H1 (cell line): ENCODE results near the gene C19orf73. TPM values are rescaled to one million over a fixed set of nuclear protein-coding genes. Genes with fewer than 3 reads are reported as not detected.

Experiments used
- CTCF ChIA-PET: fragments of 300-600 bp; sonication (Branson Sonifier 250); formaldehyde crosslinking; loops from one replicate; lab custom pipeline; 2021; ENCODE audit not compliant: partially characterized antibody; lab: Charles Lee
- POLR2A ChIA-PET: fragments of 300-600 bp; sonication (Branson Sonifier 250); formaldehyde crosslinking; loops from one replicate; lab custom pipeline; 2021; ENCODE audit warnings: inconsistent platforms; ENCODE audit not compliant: partially characterized antibody; lab: Charles Lee
- DNase-seq, 2 experiments: peaks; one replicate each; pipeline versions ENCODE4 v3.0.0 to v3.0.0-alpha.2; 2010 to 2022; ENCODE audit warnings: low spot score in 2 of 2, low read depth in 1 of 2, mixed read lengths in 1 of 2
- FAIRE-seq: peaks from 2 replicates; lab custom pipeline; 2011; peaks lifted over from hg19 to GRCh38; lab: Jason Lieb, UNC
- H2AFZ ChIP-seq: 2 replicates; pipeline ENCODE4 v1.8.1; 2012; ENCODE audit warnings: low read length, inconsistent platforms
- H2AK5ac ChIP-seq: 2 replicates; pipeline ENCODE4 v1.6.1; 2013; ENCODE audit warnings: low read depth, low read length
- H2BK120ac ChIP-seq: replicated peaks from 2 replicates; pipeline ENCODE3; 2013; ENCODE audit warnings: low read depth, low read length, inconsistent platforms
- H2BK12ac ChIP-seq: 2 replicates; pipeline ENCODE4 v1.6.1; 2013; ENCODE audit warnings: low read depth, low read length
- H2BK15ac ChIP-seq: 2 replicates; pipeline ENCODE4 v1.6.1; 2013; ENCODE audit warnings: low read length
- H2BK20ac ChIP-seq: 2 replicates; pipeline ENCODE4 v1.6.1; 2013; ENCODE audit warnings: low read length
- H2BK5ac ChIP-seq: 2 replicates; pipeline ENCODE4 v1.6.1; 2013; ENCODE audit warnings: low read depth, low read length
- H3K14ac ChIP-seq: 2 replicates; pipeline ENCODE4 v1.6.1; 2013; ENCODE audit warnings: inconsistent platforms; ENCODE audit not compliant: insufficient read length
- H3K18ac ChIP-seq: 2 replicates; pipeline ENCODE4 v1.6.1; 2013; ENCODE audit warnings: low read length; ENCODE audit errors: extremely low read depth
- H3K23ac ChIP-seq: 2 replicates; pipeline ENCODE4 v1.6.1; 2013; ENCODE audit warnings: inconsistent platforms; ENCODE audit not compliant: insufficient read length
- H3K23me2 ChIP-seq: 2 replicates; pipeline ENCODE4 v1.6.1; 2013; ENCODE audit warnings: low read depth, low read length
- H3K27ac ChIP-seq: 2 replicates; pipeline ENCODE4 v1.6.1; 2011; ENCODE audit warnings: low read depth, low read length, inconsistent platforms
- H3K27me3 ChIP-seq, 4 experiments: replicated peaks in 1 of 4; 1 replicate in 1 of 4; 2 replicates in 3 of 4; pipeline versions ENCODE4 v1.6.1 to v1.8.1; 2011 to 2013; ENCODE audit warnings: low read length in 3 of 4, mild to moderate bottlenecking in 3 of 4, inconsistent platforms in 2 of 4, mixed read lengths in 2 of 4, moderate library complexity in 1 of 4; ENCODE audit not compliant: control insufficient read depth in 3 of 4, insufficient read depth in 3 of 4; ENCODE audit errors: extremely low read depth in 1 of 4
- H3K36me3 ChIP-seq, 4 experiments: 2 replicates each; pipeline versions ENCODE4 v1.6.1 to v1.8.1; 2011 to 2013; ENCODE audit warnings: mild to moderate bottlenecking in 4 of 4, low read length in 3 of 4, moderate library complexity in 2 of 4, control low read depth in 1 of 4, inconsistent platforms in 1 of 4; ENCODE audit not compliant: insufficient read depth in 4 of 4, control insufficient read depth in 2 of 4
- H3K4ac ChIP-seq: replicated peaks from 2 replicates; pipeline ENCODE3; 2013; ENCODE audit warnings: low read length, low read depth, mixed read lengths, inconsistent platforms; ENCODE audit not compliant: insufficient read length
- H3K4me1 ChIP-seq, 4 experiments: replicated peaks in 1 of 4; 1 replicate in 1 of 4; 2 replicates in 3 of 4; pipeline versions ENCODE4 v1.6.1 to v1.8.1; 2011 to 2013; ENCODE audit warnings: low read length in 3 of 4, inconsistent platforms in 2 of 4, mixed read lengths in 1 of 4; ENCODE audit not compliant: insufficient read depth in 4 of 4, control insufficient read depth in 3 of 4
- H3K4me2 ChIP-seq, 2 experiments: 2 replicates each; pipeline versions ENCODE4 v1.6.1 to v1.8.1; 2011 to 2013; ENCODE audit warnings: low read depth in 2 of 2, low read length in 2 of 2, control low read depth in 1 of 2, inconsistent platforms in 1 of 2, mild to moderate bottlenecking in 1 of 2; ENCODE audit not compliant: insufficient read depth in 1 of 2
- H3K4me3 ChIP-seq, 4 experiments: fragments of 200-600, 300-600 bp in 1 of 4; sonication (generic), shearing (Covaris generic), sonication (Bioruptor Twin) in 1 of 4; 2 replicates each; pipeline versions ENCODE4 v1.5.1 to v1.8.1; 2011 to 2016; ENCODE audit warnings: low read length in 4 of 4, low read depth in 3 of 4, control low read depth in 2 of 4, inconsistent platforms in 2 of 4, mild to moderate bottlenecking in 2 of 4, mixed read lengths in 1 of 4, moderate library complexity in 1 of 4; ENCODE audit not compliant: insufficient read depth in 2 of 4; ENCODE audit errors: extremely low read depth in 1 of 4
- H3K56ac ChIP-seq: replicated peaks from 2 replicates; pipeline ENCODE3; 2013; ENCODE audit warnings: low read depth, mild to moderate bottlenecking, mixed read lengths, low read length, inconsistent platforms; ENCODE audit not compliant: insufficient read length
- H3K79me1 ChIP-seq: 2 replicates; pipeline ENCODE4 v1.6.1; 2013; ENCODE audit warnings: low read depth, low read length, control low read depth
- H3K79me2 ChIP-seq, 2 experiments: 2 replicates each; pipeline versions ENCODE4 v1.6.1 to v1.8.1; 2012 to 2013; ENCODE audit warnings: low read length in 2 of 2, mild to moderate bottlenecking in 2 of 2, inconsistent platforms in 1 of 2; ENCODE audit not compliant: insufficient read depth in 2 of 2, control insufficient read depth in 1 of 2
- H3K9ac ChIP-seq, 4 experiments: replicated peaks in 1 of 4; 1 replicate in 1 of 4; 2 replicates in 3 of 4; pipeline versions ENCODE4 v1.6.1 to v1.8.1; 2011 to 2013; ENCODE audit warnings: low read depth in 3 of 4, low read length in 3 of 4, control low read depth in 2 of 4, mild to moderate bottlenecking in 2 of 4, moderate library complexity in 2 of 4, inconsistent platforms in 1 of 4; ENCODE audit errors: extremely low read depth in 1 of 4
- H3K9me3 ChIP-seq, 2 experiments: 2 replicates each; pipeline versions ENCODE4 v1.6.1 to v1.8.1; 2012 to 2013; ENCODE audit warnings: mild to moderate bottlenecking in 2 of 2, moderate library complexity in 2 of 2, control low read depth in 1 of 2, inconsistent platforms in 1 of 2, low read depth in 1 of 2, low read length in 1 of 2, mixed read lengths in 1 of 2; ENCODE audit not compliant: insufficient read depth in 2 of 2
- H4K20me1 ChIP-seq, 2 experiments: replicated peaks in 1 of 2; 2 replicates each; pipeline versions ENCODE3 to v1.8.1; 2011 to 2013; ENCODE audit warnings: inconsistent platforms in 2 of 2, low read length in 2 of 2, mild to moderate bottlenecking in 1 of 2; ENCODE audit not compliant: insufficient read depth in 2 of 2, control insufficient read depth in 1 of 2
- H4K5ac ChIP-seq: 2 replicates; pipeline ENCODE4 v1.6.1; 2013; ENCODE audit warnings: low read length, low read depth, mixed read lengths, inconsistent platforms; ENCODE audit not compliant: insufficient read length
- H4K8ac ChIP-seq: 2 replicates; pipeline ENCODE4 v1.8.0; 2013; ENCODE audit warnings: mild to moderate bottlenecking, moderate library complexity, low read length, inconsistent platforms; ENCODE audit not compliant: insufficient read depth; ENCODE audit errors: extremely low read depth
- H4K91ac ChIP-seq: replicated peaks from 2 replicates; pipeline ENCODE3; 2013; ENCODE audit warnings: low read length, mixed read lengths, inconsistent platforms; ENCODE audit not compliant: insufficient read length
- HDAC6 ChIP-seq: IDR thresholded peaks from one replicate; pipeline ENCODE4 v1.7.1; 2012; ENCODE audit warnings: low read depth, mild to moderate bottlenecking, inconsistent platforms, low read length, moderate library complexity
- RAD21 ChIP-seq, 2 experiments: IDR thresholded peaks in 1 of 2; conservative IDR thresholded peaks in 1 of 2; 2 replicates each; pipeline ENCODE4 v1.6.1; 2011; ENCODE audit warnings: low read depth in 2 of 2, low read length in 2 of 2, improper control_type of control experiment in 1 of 2, inconsistent platforms in 1 of 2, mild to moderate bottlenecking in 1 of 2, moderate library complexity in 1 of 2
- WGBS, 2 experiments: shearing (Covaris generic) in 1 of 2; methylation state at CpG; one replicate each; pipeline versions ENCODE4 v1.1.6 to v1.1.7; 2013 to 2015; ENCODE audit warnings: low lambda C conversion rate in 2 of 2, mixed read lengths in 2 of 2, inconsistent platforms in 1 of 2, low coverage in 1 of 2, missing lambda C conversion rate in 1 of 2; ENCODE audit not compliant: insufficient replicate concordance in 2 of 2, insufficient coverage in 1 of 2, insufficient read length in 1 of 2; ENCODE audit errors: extremely low coverage in 1 of 2, missing lambda C conversion rate in 1 of 2; 5-methylcytosine and 5-hydroxymethylcytosine counted together
- polyA plus RNA-seq, 7 experiments: library from polyadenylated mRNA; depleted of rRNA in 3 of 7; stranded (reverse) in 5 of 7; unstranded in 2 of 7; fragments of >200 nt in 5 of 7; fragments of 200-250 nt in 2 of 7; gene quantifications; 1 replicate in 5 of 7; 2 replicates in 1 of 7; 4 replicates in 1 of 7; pipeline versions ENCODE4 v1.2.1 to v1.2.3, GENCODE V29; 2011 to 2013; ENCODE audit warnings: missing spikeins in 2 of 7, mixed read lengths in 2 of 7
- total RNA-seq: library from RNA; stranded (reverse); fragmentation: NEBNext Ultra II Directional; extraction: Animal tissue kit (Norgen Biotek cat#: 25700); gene quantifications from 2 replicates; pipeline ENCODE4 v1.2.1, GENCODE V29; 2021

The C19orf73 gene
- total and polyA plus RNA-seq, 2 of the 8 experiments (the other 6 are each of a cell fraction or from before 2014, with no cell fraction given): 2.5 to 4.6 TPM

GRCh38 chr19:49120868-49121267, 1.9 kb upstream of the C19orf73 start:
- Histone ChIP-seq H3K18ac (no peak overlapping the region), H3K27ac (no peak overlapping the region), H4K5ac (no peak overlapping the region), H3K23me2 (peaks cover 11% of the 10 kb centered on the region; the same call in 1 of the 2 replicates), H2BK12ac (no peak overlapping the region), H2BK120ac (no peak overlapping the region), H3K79me1 (no peaks in the 10 kb centered on the region; the same call in 1 of the 2 replicates), H3K9ac (no peak overlapping the region), H2AK5ac (no peak overlapping the region), H4K20me1 (peaks cover 0 to 9% of the 10 kb centered on the region in 2 experiments), H3K4ac (no peak overlapping the region), H3K79me2 (no peaks in the 10 kb centered on the region), H2BK5ac (no peak overlapping the region), H3K4me1 (peaks cover 0 to 8% (median 6%) of the 10 kb centered on the region in 4 experiments; a peak in 4 of 7 replicates), H3K14ac (no peak overlapping the region), H4K91ac (no peak overlapping the region), H2AFZ (no peak overlapping the region), H4K8ac (no peak overlapping the region), H2BK20ac (no peak overlapping the region), H3K27me3 (peaks cover 8 to 19% (median 17%) of the 10 kb centered on the region in 4 experiments), H3K4me3 (no peak overlapping the region), H3K36me3 (no peaks in the 10 kb centered on the region), H3K56ac (no peak overlapping the region), H2BK15ac (no peak overlapping the region), H3K9me3 (no peaks in the 10 kb centered on the region), H3K23ac (no peak overlapping the region), H3K4me2 (peak overlapping the region in 1 of 2 experiments; percentile 86; a peak in 1 of 4 replicates)
- FAIRE-seq: no peak
- no peak for TF ChIP-seq HDAC6
- TF ChIP-seq RAD21 (IDR thresholded peaks at IDR 0.05 in 1 of 2, conservative IDR thresholded peaks at IDR 0.05 in 1 of 2; ENCODE audit: low read depth in 2 of 2, low read length in 2 of 2): no peak
- ChIA-PET CTCF (interaction anchor here (0.6 to 3.0 kb wide), 16 partner anchors 8 to 1116 kb away, joined by 3 to 11 read pairs (median 4); no protein-coding TSS in a partner anchor), POLR2A (interaction anchor here (1.2 to 2.3 kb wide), 11 partner anchors 9 to 87 kb away, joined by 3 to 24 read pairs (median 4); no protein-coding TSS in a partner anchor)
- 86% methylated on average over 2 of the region's 2 CpGs; no CpG with 5 or more reads in 1 of the 2 experiments for WGBS, 2 experiments
- DNase-seq: no peak
